ENCODE results near the gene AGGF1.
"Not testable (repeated sequence)": the region's sequence is repeated elsewhere in the genome, so short reads cannot be mapped to it uniquely, and the experiment has no call there.

The AGGF1 gene, protein sequence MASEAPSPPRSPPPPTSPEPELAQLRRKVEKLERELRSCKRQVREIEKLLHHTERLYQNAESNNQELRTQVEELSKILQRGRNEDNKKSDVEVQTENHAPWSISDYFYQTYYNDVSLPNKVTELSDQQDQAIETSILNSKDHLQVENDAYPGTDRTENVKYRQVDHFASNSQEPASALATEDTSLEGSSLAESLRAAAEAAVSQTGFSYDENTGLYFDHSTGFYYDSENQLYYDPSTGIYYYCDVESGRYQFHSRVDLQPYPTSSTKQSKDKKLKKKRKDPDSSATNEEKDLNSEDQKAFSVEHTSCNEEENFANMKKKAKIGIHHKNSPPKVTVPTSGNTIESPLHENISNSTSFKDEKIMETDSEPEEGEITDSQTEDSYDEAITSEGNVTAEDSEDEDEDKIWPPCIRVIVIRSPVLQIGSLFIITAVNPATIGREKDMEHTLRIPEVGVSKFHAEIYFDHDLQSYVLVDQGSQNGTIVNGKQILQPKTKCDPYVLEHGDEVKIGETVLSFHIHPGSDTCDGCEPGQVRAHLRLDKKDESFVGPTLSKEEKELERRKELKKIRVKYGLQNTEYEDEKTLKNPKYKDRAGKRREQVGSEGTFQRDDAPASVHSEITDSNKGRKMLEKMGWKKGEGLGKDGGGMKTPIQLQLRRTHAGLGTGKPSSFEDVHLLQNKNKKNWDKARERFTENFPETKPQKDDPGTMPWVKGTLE

GRCh38 chr5:77030097-77031071, at the start of gene AGGF1:
TSS of gene AGGF1 (plus strand) at chr5:77030404. CDS start at chr5:77030767, 363 bp downstream.
- peak; percentile 86 for DNase-seq (ENCODE audit: low read depth, low spot score)

DNA sequence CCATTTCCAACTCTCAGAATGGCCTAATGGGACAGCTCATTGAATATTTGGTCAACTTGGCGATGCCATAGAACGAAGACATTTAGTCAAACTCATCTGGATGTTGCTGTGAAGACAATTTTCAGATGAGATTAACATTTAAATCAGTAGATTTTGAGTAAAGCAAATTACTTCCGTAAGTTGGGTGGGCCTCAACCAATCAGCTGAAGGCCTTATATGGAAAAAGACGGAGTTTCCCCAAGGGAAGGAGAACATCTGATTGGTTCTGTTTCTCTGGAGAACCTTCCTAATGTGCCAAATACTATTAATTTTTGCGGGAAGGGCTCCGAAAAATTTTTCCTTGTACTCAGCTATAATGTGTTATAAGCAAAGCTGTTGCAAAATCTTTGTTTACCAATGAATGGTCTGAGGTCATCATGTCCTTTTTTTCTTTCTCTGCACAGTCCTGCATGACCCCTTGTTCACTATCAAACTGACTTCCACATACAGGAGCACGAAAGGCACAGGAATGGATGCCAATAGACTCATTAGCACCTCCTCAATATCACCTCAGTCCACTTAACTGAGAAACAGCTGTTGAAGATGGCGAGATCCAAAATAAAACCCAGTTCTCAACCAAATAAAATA, 49.6 kb upstream of the AGGF1 start:
- DNase-seq (ENCODE audit: low read depth, low spot score) = no peak

DNA sequence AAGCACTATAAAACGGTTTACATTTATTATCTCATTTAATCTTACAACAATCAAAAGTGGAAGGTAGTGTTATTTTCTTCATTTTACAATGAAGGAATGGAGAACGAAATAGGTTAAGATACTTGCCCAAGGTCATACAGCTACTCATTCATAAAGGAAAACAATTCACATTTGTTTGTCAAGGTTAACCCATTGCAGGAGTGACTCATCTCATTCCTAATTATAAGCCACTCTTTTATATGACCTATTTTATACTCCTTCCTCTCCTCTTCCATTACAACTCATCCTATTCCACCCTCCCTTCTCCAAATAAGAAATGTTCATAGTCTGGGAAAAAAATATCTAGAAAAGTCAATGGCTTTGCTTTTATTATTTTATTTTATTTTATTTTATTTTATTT, 47.8 kb upstream of the AGGF1 start:
- no peak for DNase-seq (ENCODE audit: low read depth, low spot score)

GRCh38 chr5:76983468-76983867, 46.7 kb upstream of the AGGF1 start:
- no peak for DNase-seq (ENCODE audit: low read depth, low spot score)

GRCh38 chr5:76986825-76987526, 43.2 kb upstream of the AGGF1 start:
- no peak for DNase-seq (ENCODE audit: low read depth, low spot score)

GRCh38 chr5:76990899-76991459, 39.2 kb upstream of the AGGF1 start:
- DNase-seq (ENCODE audit: low read depth, low spot score) = no peak

GRCh38 chr5:76993436-76993835, 36.8 kb upstream of the AGGF1 start:
- DNase-seq (ENCODE audit: low read depth, low spot score) = not testable (repeated sequence)

- no peak for DNase-seq (ENCODE audit: low read depth, low spot score)
Observed at GRCh38 chr5:76994337-76994736, 35.9 kb upstream of the AGGF1 start.

DNA sequence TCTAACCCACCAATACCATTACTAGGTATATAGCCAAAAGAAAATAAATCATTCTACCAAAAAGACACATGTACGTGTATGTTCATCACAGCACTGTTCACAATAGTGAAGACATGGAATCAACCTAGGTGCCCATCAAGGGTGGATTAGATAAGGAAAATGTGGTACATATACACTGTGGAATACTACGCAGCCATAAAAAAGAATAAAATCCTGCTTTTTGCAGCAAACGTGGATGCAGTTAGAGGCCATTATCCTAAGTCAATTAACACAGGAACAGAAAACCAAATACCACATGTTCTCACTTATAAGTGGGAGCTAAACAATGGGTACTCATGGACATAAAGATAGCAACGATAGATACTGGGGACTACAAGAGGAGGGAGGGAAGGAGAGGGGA, 32.0 kb upstream of the AGGF1 start:
- not testable (repeated sequence) for DNase-seq (ENCODE audit: low read depth, low spot score)

DNA sequence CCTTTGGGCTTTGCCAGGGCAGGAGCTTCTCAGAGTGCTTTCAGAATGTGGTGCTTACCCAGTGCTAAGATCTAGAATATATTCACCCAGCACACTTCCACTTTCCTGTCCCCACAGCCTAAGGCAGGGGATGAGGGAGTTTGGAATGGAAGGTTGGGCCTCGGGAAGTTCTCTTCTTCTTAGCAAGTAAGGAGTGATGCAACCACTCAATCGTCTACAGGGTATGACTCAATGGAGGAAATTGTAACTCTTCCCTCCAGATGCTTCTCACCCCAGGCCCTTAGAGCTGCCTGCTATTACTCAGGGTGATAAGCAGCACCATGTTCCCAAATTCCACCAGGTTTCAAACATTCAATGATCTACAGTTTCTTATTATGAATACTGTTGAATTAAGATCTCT, 30.8 kb upstream of the AGGF1 start:
- no peak for DNase-seq (ENCODE audit: low read depth, low spot score)

DNA sequence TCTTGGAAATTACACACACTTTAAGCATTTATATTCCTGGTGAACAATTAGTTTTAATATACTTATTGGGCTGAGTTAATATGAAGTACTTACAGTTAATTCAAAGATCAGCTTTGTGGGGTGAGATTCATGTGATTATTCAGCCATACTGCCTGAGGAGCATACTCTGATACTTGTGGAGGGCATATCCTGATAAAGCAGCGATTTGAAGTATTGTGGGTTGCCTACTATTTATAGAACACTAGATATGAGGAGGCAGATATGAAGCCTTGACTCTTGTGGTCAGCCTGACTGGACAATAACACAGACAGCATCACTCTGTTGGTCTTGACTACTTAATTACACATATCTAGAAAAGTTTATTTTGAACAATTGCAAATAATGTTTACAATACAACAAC, 27.0 kb upstream of the AGGF1 start:
- no peak for DNase-seq (ENCODE audit: low read depth, low spot score)

GRCh38 chr5:77006124-77006523, 24.1 kb upstream of the AGGF1 start:
- DNase-seq (ENCODE audit: low read depth, low spot score) = no peak

- no peak for DNase-seq (ENCODE audit: low read depth, low spot score)
Observed at GRCh38 chr5:77008413-77008812, 21.8 kb upstream of the AGGF1 start.

- DNase-seq (ENCODE audit: low read depth, low spot score) = no peak
Observed at GRCh38 chr5:77010243-77010642, 20.0 kb upstream of the AGGF1 start.

GRCh38 chr5:77011498-77011897, 18.7 kb upstream of the AGGF1 start:
- no peak for DNase-seq (ENCODE audit: low read depth, low spot score)

- no peak for DNase-seq (ENCODE audit: low read depth, low spot score)
Observed at GRCh38 chr5:77012601-77013000, 17.6 kb upstream of the AGGF1 start.

- peak; percentile 17 for DNase-seq (ENCODE audit: low read depth, low spot score)
Observed at GRCh38 chr5:77015938-77016569, 14.2 kb upstream of the AGGF1 start.

- no peak for DNase-seq (ENCODE audit: low read depth, low spot score)
Observed at GRCh38 chr5:77016962-77017361, 13.2 kb upstream of the AGGF1 start.

DNA sequence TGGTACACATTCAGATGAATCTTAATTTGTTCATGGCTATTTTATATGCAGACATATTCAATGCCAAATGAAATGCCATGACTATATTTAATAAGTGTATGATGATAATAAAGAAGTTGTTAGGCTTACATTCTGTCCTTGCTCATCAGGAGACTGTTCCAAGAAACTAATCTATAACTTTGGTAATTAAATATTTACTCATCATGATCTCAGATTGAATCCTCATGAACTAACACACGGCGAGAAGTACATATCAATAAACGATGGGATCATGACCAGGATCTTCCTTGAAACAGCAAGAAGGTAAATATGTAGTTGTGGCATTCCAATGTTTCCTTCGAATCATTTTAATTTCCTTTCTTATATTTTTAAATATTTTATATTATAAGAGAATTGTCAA, 12.5 kb upstream of the AGGF1 start:
- no peak for DNase-seq (ENCODE audit: low read depth, low spot score)

Data from iPS DF 19.7 (cell line).